Epidermal melanocyte (primary cell): ENCODE results near the gene FAM240B.

ENCODE experiments used
- DNase-seq: peaks from one replicate; pipeline ENCODE4 v3.0.0; 2011; ENCODE audit warnings: low spot score; ENCODE audit not compliant: insufficient read length

The FAM240B gene

GRCh38 chr9:38700695-38701094, 19.2 kb downstream of the FAM240B start:
- DNase-seq: no peak

GRCh38 chr9:38699337-38699736, 20.6 kb downstream of the FAM240B start:
- DNase-seq: no peak

- no peak for DNase-seq
These were observed 22.1 kb downstream of the FAM240B start for GRCh38 chr9:38697776-38698300.

GRCh38 chr9:38696999-38697398, 22.9 kb downstream of the FAM240B start:
- no peak for DNase-seq

GRCh38 chr9:38694676-38695075, 25.3 kb downstream of the FAM240B start:
- no peak for DNase-seq

GRCh38 chr9:38692707-38693106, 27.2 kb downstream of the FAM240B start:
- DNase-seq: no peak

- no peak for DNase-seq
These were observed 29.4 kb downstream of the FAM240B start for GRCh38 chr9:38690574-38690973.

- no peak for DNase-seq
These were observed 30.3 kb downstream of the FAM240B start for GRCh38 chr9:38689678-38690077.

- no peak for DNase-seq
These were observed 31.9 kb downstream of the FAM240B start for GRCh38 chr9:38687992-38688391.

- DNase-seq: no peak
These were observed 32.5 kb downstream of the FAM240B start for GRCh38 chr9:38687389-38687842.

GRCh38 chr9:38686933-38687332, 33.0 kb downstream of the FAM240B start:
- no peak for DNase-seq

GRCh38 chr9:38685535-38685934, 34.4 kb downstream of the FAM240B start:
- no peak for DNase-seq

- no peak for DNase-seq
These were observed 36.6 kb downstream of the FAM240B start for GRCh38 chr9:38683336-38683735.

GRCh38 chr9:38682713-38683112, 37.2 kb downstream of the FAM240B start:
- DNase-seq: peak; percentile 44

- DNase-seq: peak; percentile 88
These were observed 38.1 kb downstream of the FAM240B start for GRCh38 chr9:38681747-38682227.

GRCh38 chr9:38680837-38681445, 39.0 kb downstream of the FAM240B start:
- DNase-seq: no peak

GRCh38 chr9:38677660-38678303, 42.2 kb downstream of the FAM240B start:
- no peak for DNase-seq

- DNase-seq: no peak
These were observed 44.1 kb downstream of the FAM240B start for GRCh38 chr9:38675831-38676230.

GRCh38 chr9:38675211-38675610, 44.7 kb downstream of the FAM240B start:
- no peak for DNase-seq

- DNase-seq: no peak
These were observed 46.3 kb downstream of the FAM240B start for GRCh38 chr9:38673399-38674193.

GRCh38 chr9:38671748-38672147, 48.2 kb downstream of the FAM240B start:
- no peak for DNase-seq

GRCh38 chr9:38671372-38671731, 48.6 kb downstream of the FAM240B start:
- no peak for DNase-seq
